ENCODE measurements around the gene KRTAP5-9. TPM values are rescaled to one million over a fixed set of nuclear protein-coding genes. Genes with fewer than 3 reads are reported as not detected.
"Not testable (repeated sequence)": the region's sequence is repeated elsewhere in the genome, so short reads cannot be mapped to it uniquely, and the experiment has no call there.

KRTAP5-9 gene
- total RNA-seq, 2 donors from 2014 or later = not detected

GRCh38 chr11:71572811-71573210 is 24.6 kb downstream of the KRTAP5-9 start:
- H3K4me3 ChIP-seq = no peak overlapping the region
- H3K36me3 ChIP-seq = no peaks in the 10 kb centered on the region
- no peak for TF ChIP-seq CTCF (IDR thresholded peaks at IDR 0.05)
- no peaks in the 10 kb centered on the region for H3K9me3 ChIP-seq
- DNase-seq (ENCODE audit: low spot score) = no peak
- H3K27ac ChIP-seq = no peak overlapping the region
- H3K4me1 ChIP-seq = no peaks in the 10 kb centered on the region
- H3K27me3 ChIP-seq = no peaks in the 10 kb centered on the region

GRCh38 chr11:71574418-71574817 is 26.2 kb downstream of the KRTAP5-9 start:
- Histone ChIP-seq H3K27ac (no peak overlapping the region), H3K36me3 (no peaks in the 10 kb centered on the region), H3K4me1 (no peaks in the 10 kb centered on the region), H3K9me3 (no peaks in the 10 kb centered on the region), H3K4me3 (no peak overlapping the region), H3K27me3 (no peaks in the 10 kb centered on the region)
- no peak for TF ChIP-seq CTCF (IDR thresholded peaks at IDR 0.05)
- DNase-seq (ENCODE audit: low spot score) = no peak

GRCh38 chr11:71575723-71576424 is 27.7 kb downstream of the KRTAP5-9 start:
- Histone ChIP-seq H3K4me3 (no peak overlapping the region), H3K27ac (no peak overlapping the region), H3K9me3 (no peaks in the 10 kb centered on the region), H3K36me3 (no peaks in the 10 kb centered on the region), H3K27me3 (no peaks in the 10 kb centered on the region), H3K4me1 (peaks cover 0 to 7% of the 10 kb centered on the region in 2 donors)
- TF ChIP-seq CTCF (IDR thresholded peaks at IDR 0.05) = no peak
- no peak for DNase-seq (ENCODE audit: low spot score)

GRCh38 chr11:71576688-71577465 is 28.7 kb downstream of the KRTAP5-9 start:
- H3K27me3 ChIP-seq, H3K4me3 ChIP-seq: not testable (repeated sequence)

GRCh38 chr11:71577469-71578004 is 29.3 kb downstream of the KRTAP5-9 start:
- H3K27ac ChIP-seq = no peak overlapping the region
- no peak for DNase-seq (ENCODE audit: low spot score)
- H3K27me3 ChIP-seq = no peaks in the 10 kb centered on the region
- H3K36me3 ChIP-seq = no peaks in the 10 kb centered on the region
- no peak for TF ChIP-seq CTCF (IDR thresholded peaks at IDR 0.05)
- peaks cover 0 to 7% of the 10 kb centered on the region in 2 donors for H3K4me1 ChIP-seq
- H3K9me3 ChIP-seq = no peaks in the 10 kb centered on the region
- no peak overlapping the region for H3K4me3 ChIP-seq

More at GRCh38 chr11:71576688-71577465, 28.7 kb downstream of the KRTAP5-9 start:
- H3K9me3 ChIP-seq; H3K36me3 ChIP-seq; H3K4me1 ChIP-seq; DNase-seq (ENCODE audit: low spot score); H3K27ac ChIP-seq: not testable (repeated sequence)

GRCh38 chr11:71579513-71579912 is 31.3 kb downstream of the KRTAP5-9 start:
- H3K4me3 ChIP-seq; H3K4me1 ChIP-seq; H3K36me3 ChIP-seq; H3K27me3 ChIP-seq; H3K27ac ChIP-seq; H3K9me3 ChIP-seq; DNase-seq (ENCODE audit: low spot score): not testable (repeated sequence)

Measured in right atrium auricular region (tissue), 2 donors.